GM23338 (cell line): ENCODE data around the gene CORO1C. TPM values are rescaled to one million over a fixed set of nuclear protein-coding genes. Genes with fewer than 3 reads are reported as not detected.
"Not testable (repeated sequence)": the region's sequence is repeated elsewhere in the genome, so short reads cannot be mapped to it uniquely, and the experiment has no call there.

Experiments used
- ATAC-seq: fragments of 200-7000 bp; cut with Tn5 transposase; 3 replicates; pipeline ENCODE4 v1.9.1; 2020
- DNase-seq: peaks from one replicate; pipeline ENCODE4 v3.0.0-alpha.2; 2015; ENCODE audit warnings: low spot score
- H2AFZ ChIP-seq: fragments of 200-600 bp; sonication (generic); 2 replicates; pipeline ENCODE4 v1.8.0; 2016; ENCODE audit warnings: antibody characterized with exemption, mild to moderate bottlenecking, moderate library complexity
- H3F3A ChIP-seq: fragments of 200-600 bp; sonication (generic); replicated peaks from 2 replicates; pipeline ENCODE4 v1.8.0; 2017; ENCODE audit warnings: antibody characterized with exemption, mixed run types, low read depth
- H3K27ac ChIP-seq: fragments of 200-600 bp; sonication (generic); 2 replicates; pipeline ENCODE4 v1.6.1; 2016; ENCODE audit warnings: low read depth
- H3K27me3 ChIP-seq: fragments of 200-600 bp; sonication (generic); 2 replicates; pipeline ENCODE4 v1.8.0; 2016; ENCODE audit warnings: mild to moderate bottlenecking, mixed run types, moderate library complexity; ENCODE audit not compliant: insufficient read depth
- H3K36me3 ChIP-seq: fragments of 200-600 bp; sonication (generic); 2 replicates; pipeline ENCODE4 v1.8.0; 2016; ENCODE audit warnings: mild to moderate bottlenecking; ENCODE audit not compliant: insufficient read depth
- H3K4me1 ChIP-seq: fragments of 200-600 bp; sonication (generic); 2 replicates; pipeline ENCODE4 v1.8.0; 2016; ENCODE audit warnings: mild to moderate bottlenecking, moderate library complexity; ENCODE audit not compliant: insufficient read depth
- H3K4me2 ChIP-seq: fragments of 200-600 bp; sonication (generic); 2 replicates; pipeline ENCODE4 v1.7.1; 2017; ENCODE audit warnings: mixed run types
- H3K4me3 ChIP-seq: fragments of 200-600 bp; sonication (generic); 2 replicates; pipeline ENCODE4 v1.6.1; 2016; ENCODE audit warnings: mixed run types
- H3K79me2 ChIP-seq: fragments of 200-600 bp; sonication (generic); replicated peaks from 2 replicates; pipeline ENCODE4 v1.8.0; 2017; ENCODE audit warnings: mild to moderate bottlenecking; ENCODE audit not compliant: insufficient read depth
- H3K9me2 ChIP-seq: fragments of 200-600 bp; sonication (generic); 2 replicates; pipeline ENCODE4 v1.8.0; 2017; ENCODE audit not compliant: insufficient read depth
- H4K20me1 ChIP-seq: fragments of 200-600 bp; sonication (generic); replicated peaks from 2 replicates; pipeline ENCODE4 v1.8.0; 2017; ENCODE audit warnings: mild to moderate bottlenecking; ENCODE audit not compliant: insufficient read depth
- H3K27ac Mint-ChIP-seq: 2 replicates; pipeline ENCODE4 v1.8.0; 2020; ENCODE audit warnings: inconsistent platforms, mild to moderate bottlenecking, moderate library complexity, mixed read lengths
- H3K27me3 Mint-ChIP-seq: 3 replicates; pipeline ENCODE4 v1.8.0; 2022; ENCODE audit warnings: low read depth, mild to moderate bottlenecking, moderate library complexity, mixed read lengths, inconsistent platforms; ENCODE audit not compliant: insufficient read depth, poor library complexity
- H3K36me3 Mint-ChIP-seq: 3 replicates; pipeline ENCODE4 v1.8.0; 2021; ENCODE audit warnings: low read depth, mild to moderate bottlenecking, inconsistent platforms, moderate library complexity, mixed read lengths
- H3K4me1 Mint-ChIP-seq: 3 replicates; pipeline ENCODE4 v1.8.0; 2020; ENCODE audit warnings: mild to moderate bottlenecking, inconsistent platforms, mixed read lengths
- H3K4me3 Mint-ChIP-seq: 3 replicates; pipeline ENCODE4 v1.8.0; 2021; ENCODE audit warnings: moderate library complexity, mild to moderate bottlenecking, inconsistent platforms, mixed read lengths
- H3K9me3 Mint-ChIP-seq: 3 replicates; pipeline ENCODE4 v1.8.0; 2020; ENCODE audit warnings: moderate library complexity, mild to moderate bottlenecking, inconsistent platforms, mixed read lengths
- CREB1 ChIP-seq: fragments of 250-450 bp; sonication (Bioruptor Pico); IDR thresholded peaks from 2 replicates; pipeline ENCODE4 v1.5.0; 2020; ENCODE audit warnings: low read depth, mild to moderate bottlenecking, moderate library complexity
- CTCF ChIP-seq, 2 experiments: fragments of 200-600 bp in 1 of 2; sonication (generic) in 1 of 2; conservative IDR thresholded peaks; 2 replicates each; pipeline versions ENCODE4 v1.5.1 to v1.6.1; 2016 to 2017; ENCODE audit warnings: antibody characterized with exemption in 2 of 2, low read depth in 2 of 2, mild to moderate bottlenecking in 2 of 2, moderate library complexity in 1 of 2
- ETS1 ChIP-seq: IDR thresholded peaks from 2 replicates; pipeline ENCODE4 v1.6.1; 2016; ENCODE audit warnings: antibody characterized with exemption
- EZH2 ChIP-seq: fragments of 200-600 bp; sonication (generic); IDR thresholded peaks from one replicate; pipeline ENCODE4 v1.8.0; 2017; ENCODE audit warnings: antibody characterized with exemption, mild to moderate bottlenecking, low read depth; ENCODE audit not compliant: unreplicated experiment
- EZH2phosphoT487 ChIP-seq: fragments of 200-600 bp; sonication (generic); IDR thresholded peaks from one replicate; pipeline ENCODE4 v1.8.1; 2018; ENCODE audit warnings: antibody characterized with exemption; ENCODE audit not compliant: unreplicated experiment
- JUNB ChIP-seq: IDR thresholded peaks from one replicate; pipeline ENCODE4 v1.6.1; 2016; ENCODE audit warnings: antibody characterized with exemption; ENCODE audit not compliant: unreplicated experiment
- POLR2AphosphoS5 ChIP-seq: IDR thresholded peaks from 2 replicates; pipeline ENCODE4 v1.6.1; 2016; ENCODE audit warnings: antibody characterized with exemption, low read depth
- REST ChIP-seq: IDR thresholded peaks from one replicate; pipeline ENCODE4 v1.6.1; 2018; ENCODE audit warnings: antibody characterized with exemption; ENCODE audit not compliant: unreplicated experiment
- STAT1 ChIP-seq: IDR thresholded peaks from one replicate; pipeline ENCODE4 v1.6.1; 2016; ENCODE audit warnings: antibody characterized with exemption; ENCODE audit not compliant: unreplicated experiment
- ZNF114 ChIP-seq: fragments of 250-450 bp; sonication (Bioruptor Pico); IDR thresholded peaks from 2 replicates; pipeline ENCODE4 v1.5.0; 2020; ENCODE audit warnings: mild to moderate bottlenecking, moderate library complexity
- polyA plus RNA-seq: library from polyadenylated mRNA; unstranded; fragments of >200 nt; fragmentation: Nextera tagmentation; extraction: Ambion mirVana; gene quantifications from 2 replicates; pipeline ENCODE4 v1.2.1, GENCODE V29; 2016
- total RNA-seq: library from RNA; depleted of rRNA; stranded (reverse); fragments of >200 nt; shearing (Covaris generic); gene quantifications from 2 replicates; pipeline ENCODE4 v1.2.3, GENCODE V29; 2014

The CORO1C gene
- total and polyA plus RNA-seq, 2 experiments from 2014 or later = 59.2 to 89.5 TPM

GRCh38 chr12:108633081-108633533 is 98.2 kb downstream of the CORO1C start (continued):
- no peak for TF ChIP-seq REST
- no peak for TF ChIP-seq EZH2phosphoT487
- no peak for TF ChIP-seq CTCF (conservative IDR thresholded peaks at IDR 0.05; ENCODE audit: low read depth in 2 of 2)
- TF ChIP-seq STAT1 = no peak
- no peak for TF ChIP-seq EZH2

GRCh38 chr12:108631261-108631660 is 100.1 kb downstream of the CORO1C start:
- H3F3A ChIP-seq, H4K20me1 ChIP-seq, H3K27me3 Mint-ChIP-seq, H2AFZ ChIP-seq, H3K27me3 ChIP-seq, H3K27ac ChIP-seq, DNase-seq, H3K4me3 ChIP-seq, H3K79me2 ChIP-seq, H3K36me3 ChIP-seq, H3K4me2 ChIP-seq, H3K9me2 ChIP-seq, ATAC-seq, H3K27ac Mint-ChIP-seq, H3K9me3 Mint-ChIP-seq, H3K4me3 Mint-ChIP-seq, H3K36me3 Mint-ChIP-seq: not testable (repeated sequence)
- peaks cover 33% of the 10 kb centered on the region for H3K4me1 Mint-ChIP-seq
- H3K4me1 ChIP-seq = peaks cover 23% of the 10 kb centered on the region; the same call in 1 of the 2 replicates

GRCh38 chr12:108630481-108631207 is 100.7 kb downstream of the CORO1C start:
- Histone ChIP-seq H3F3A (0 out of 2 replicates have a peak, but pooled peaks cover 2% of the 10 kb centered on the region), H4K20me1 (no peaks in the 10 kb centered on the region), H3K27ac (no peak overlapping the region), H3K4me2 (no peak overlapping the region), H3K27me3 (no peaks in the 10 kb centered on the region), H3K4me1 (peaks cover 22% of the 10 kb centered on the region; the same call in 1 of the 2 replicates), H3K4me3 (no peak overlapping the region), H3K9me2 (no peaks in the 10 kb centered on the region), H3K36me3 (no peaks in the 10 kb centered on the region), H3K79me2 (no peaks in the 10 kb centered on the region), H2AFZ (peak overlapping the region; percentile 72)
- H3K9me3 Mint-ChIP-seq = no peaks in the 10 kb centered on the region
- H3K4me3 Mint-ChIP-seq = no peak overlapping the region
- peaks cover 29% of the 10 kb centered on the region for H3K4me1 Mint-ChIP-seq
- H3K36me3 Mint-ChIP-seq = no peaks in the 10 kb centered on the region
- H3K27ac Mint-ChIP-seq = no peak overlapping the region
- DNase-seq = no peak
- no peak for ATAC-seq
- H3K27me3 Mint-ChIP-seq = peaks cover 8% of the 10 kb centered on the region
- TF ChIP-seq CTCF (conservative IDR thresholded peaks at IDR 0.05; ENCODE audit: low read depth in 2 of 2) (no peak), ETS1 (no peak), CREB1 (no peak), EZH2 (no peak), JUNB (no peak), STAT1 (no peak), POLR2AphosphoS5 (no peak), ZNF114 (CRISPR knock-in tag) (no peak)
